Spleen (tissue), 7 donors: Measurements from ENCODE around the gene MSMB.

Experiments used
- POLR2A ChIP-seq, 3 donors: fragments of 450-650 bp; IDR thresholded peaks; one replicate each; pipeline ENCODE4 v1.5.1; 2017; ENCODE audit warnings: antibody characterized with exemption in 3 of 3, mild to moderate bottlenecking in 1 of 3
- TF ChIP-seq, protein P1 (sequence below), 11 experiments: fragments of 200-600 bp in 7 of 11; fragments of 450-650 bp in 4 of 11; sonication (generic) in 4 of 11; IDR thresholded peaks in 8 of 11; conservative IDR thresholded peaks in 3 of 11; 1 replicate in 7 of 11; 2 replicates in 4 of 11; pipeline versions ENCODE4 v1.4.0 to v1.8.0; 2016 to 2021; ENCODE audit warnings: antibody characterized with exemption in 11 of 11, inconsistent platforms in 4 of 11, mild to moderate bottlenecking in 1 of 11
- donor health status: DM: no; HTN: no; CAD: no; lungs with moderate emphysema.
- donor health status: DM: no; HTN: no; CAD: no.
- donor health status: DM: no; HTN: no; CAD: no.

DNA sequence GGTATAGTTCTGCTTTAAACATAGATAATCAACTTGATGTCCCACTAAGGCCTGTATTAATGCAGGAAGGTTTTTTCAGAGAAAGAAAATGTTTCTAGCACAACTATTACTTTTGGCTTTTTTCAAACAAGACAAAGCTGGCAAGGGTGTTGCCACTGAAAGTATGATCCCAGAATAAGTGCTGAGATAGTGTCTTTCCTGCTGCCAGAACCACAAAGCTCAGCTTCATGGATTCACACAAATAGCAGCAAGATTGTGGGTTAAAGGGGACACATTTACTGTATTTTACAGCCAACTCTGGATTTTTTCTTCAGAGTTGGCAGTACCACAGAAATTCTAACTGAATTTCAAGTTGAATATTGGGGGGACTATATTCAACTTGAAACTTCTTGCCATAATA is 20.0 kb downstream of the MSMB start:
- TF ChIP-seq, protein P1, sequence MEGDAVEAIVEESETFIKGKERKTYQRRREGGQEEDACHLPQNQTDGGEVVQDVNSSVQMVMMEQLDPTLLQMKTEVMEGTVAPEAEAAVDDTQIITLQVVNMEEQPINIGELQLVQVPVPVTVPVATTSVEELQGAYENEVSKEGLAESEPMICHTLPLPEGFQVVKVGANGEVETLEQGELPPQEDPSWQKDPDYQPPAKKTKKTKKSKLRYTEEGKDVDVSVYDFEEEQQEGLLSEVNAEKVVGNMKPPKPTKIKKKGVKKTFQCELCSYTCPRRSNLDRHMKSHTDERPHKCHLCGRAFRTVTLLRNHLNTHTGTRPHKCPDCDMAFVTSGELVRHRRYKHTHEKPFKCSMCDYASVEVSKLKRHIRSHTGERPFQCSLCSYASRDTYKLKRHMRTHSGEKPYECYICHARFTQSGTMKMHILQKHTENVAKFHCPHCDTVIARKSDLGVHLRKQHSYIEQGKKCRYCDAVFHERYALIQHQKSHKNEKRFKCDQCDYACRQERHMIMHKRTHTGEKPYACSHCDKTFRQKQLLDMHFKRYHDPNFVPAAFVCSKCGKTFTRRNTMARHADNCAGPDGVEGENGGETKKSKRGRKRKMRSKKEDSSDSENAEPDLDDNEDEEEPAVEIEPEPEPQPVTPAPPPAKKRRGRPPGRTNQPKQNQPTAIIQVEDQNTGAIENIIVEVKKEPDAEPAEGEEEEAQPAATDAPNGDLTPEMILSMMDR (IDR thresholded peaks at IDR 0.05 in 8 of 11, conservative IDR thresholded peaks at IDR 0.05 in 3 of 11) = no peak
- no peak for TF ChIP-seq POLR2A (IDR thresholded peaks at IDR 0.05)
